Measurements from ENCODE around the gene PTCRA. TPM values are rescaled to one million over a fixed set of nuclear protein-coding genes. Genes with fewer than 3 reads are reported as not detected.

PTCRA gene
- total RNA-seq, 2 donors from 2014 or later: not detected

- intact Hi-C loops (cut with DNase I): no loop called here
- H3K9me3 ChIP-seq: no peaks in the 10 kb centered on the region
- 82% methylated on average over 3 of the region's 3 CpGs for WGBS
- H3K4me3 ChIP-seq: no peak overlapping the region
- H3K27ac ChIP-seq: no peak overlapping the region
- no peaks in the 10 kb centered on the region for H3K27me3 ChIP-seq (replicated peaks; ENCODE audit: insufficient read depth)
- no peak for TF ChIP-seq POLR2A (IDR thresholded peaks at IDR 0.05)
- no peak for TF ChIP-seq POLR2AphosphoS5 (IDR thresholded peaks at IDR 0.05)
- TF ChIP-seq, protein P1, sequence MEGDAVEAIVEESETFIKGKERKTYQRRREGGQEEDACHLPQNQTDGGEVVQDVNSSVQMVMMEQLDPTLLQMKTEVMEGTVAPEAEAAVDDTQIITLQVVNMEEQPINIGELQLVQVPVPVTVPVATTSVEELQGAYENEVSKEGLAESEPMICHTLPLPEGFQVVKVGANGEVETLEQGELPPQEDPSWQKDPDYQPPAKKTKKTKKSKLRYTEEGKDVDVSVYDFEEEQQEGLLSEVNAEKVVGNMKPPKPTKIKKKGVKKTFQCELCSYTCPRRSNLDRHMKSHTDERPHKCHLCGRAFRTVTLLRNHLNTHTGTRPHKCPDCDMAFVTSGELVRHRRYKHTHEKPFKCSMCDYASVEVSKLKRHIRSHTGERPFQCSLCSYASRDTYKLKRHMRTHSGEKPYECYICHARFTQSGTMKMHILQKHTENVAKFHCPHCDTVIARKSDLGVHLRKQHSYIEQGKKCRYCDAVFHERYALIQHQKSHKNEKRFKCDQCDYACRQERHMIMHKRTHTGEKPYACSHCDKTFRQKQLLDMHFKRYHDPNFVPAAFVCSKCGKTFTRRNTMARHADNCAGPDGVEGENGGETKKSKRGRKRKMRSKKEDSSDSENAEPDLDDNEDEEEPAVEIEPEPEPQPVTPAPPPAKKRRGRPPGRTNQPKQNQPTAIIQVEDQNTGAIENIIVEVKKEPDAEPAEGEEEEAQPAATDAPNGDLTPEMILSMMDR (IDR thresholded peaks at IDR 0.05): no peak
- H3K4me1 ChIP-seq (replicated peaks): peaks cover 6% of the 10 kb centered on the region
- no peak for DNase-seq (ENCODE audit: low spot score)
- peaks cover 0 to 14% of the 10 kb centered on the region in 2 donors for H3K36me3 ChIP-seq
These were observed 16.6 kb downstream of the PTCRA start for GRCh38 chr6:42932412-42932811.

GRCh38 chr6:42933205-42933604 lies 17.4 kb downstream of the PTCRA start:
- 63% methylated on average over 3 of the region's 3 CpGs for WGBS
- DNase-seq (ENCODE audit: low spot score): no peak
- H3K9me3 ChIP-seq: no peaks in the 10 kb centered on the region
- peaks cover 0 to 20% of the 10 kb centered on the region in 2 donors for H3K36me3 ChIP-seq
- peaks cover 6% of the 10 kb centered on the region for H3K4me1 ChIP-seq (replicated peaks)
- TF ChIP-seq, protein P1 (IDR thresholded peaks at IDR 0.05): no peak
- TF ChIP-seq POLR2A (IDR thresholded peaks at IDR 0.05) (no peak), POLR2AphosphoS5 (IDR thresholded peaks at IDR 0.05) (no peak)
- no peaks in the 10 kb centered on the region for H3K27me3 ChIP-seq (replicated peaks; ENCODE audit: insufficient read depth)
- no peak overlapping the region for H3K4me3 ChIP-seq
- no peak overlapping the region for H3K27ac ChIP-seq
- intact Hi-C loops (cut with DNase I): no loop called here

- no peak overlapping the region for H3K4me3 ChIP-seq
- H3K36me3 ChIP-seq: peaks cover 3 to 26% of the 10 kb centered on the region in 2 donors
- H3K9me3 ChIP-seq: no peaks in the 10 kb centered on the region
- H3K4me1 ChIP-seq (replicated peaks): peaks cover 6% of the 10 kb centered on the region
- intact Hi-C loops (cut with DNase I): no loop called here
- H3K27me3 ChIP-seq (replicated peaks; ENCODE audit: insufficient read depth): no peaks in the 10 kb centered on the region
- 85% methylated on average over 7 of the region's 7 CpGs for WGBS
- no peak for TF ChIP-seq POLR2A (IDR thresholded peaks at IDR 0.05)
- no peak for TF ChIP-seq POLR2AphosphoS5 (IDR thresholded peaks at IDR 0.05)
- TF ChIP-seq, protein P1 (IDR thresholded peaks at IDR 0.05): no peak
- H3K27ac ChIP-seq: no peak overlapping the region
- no peak for DNase-seq (ENCODE audit: low spot score)
These were observed 19.5 kb downstream of the PTCRA start for GRCh38 chr6:42935322-42935721.

DNA sequence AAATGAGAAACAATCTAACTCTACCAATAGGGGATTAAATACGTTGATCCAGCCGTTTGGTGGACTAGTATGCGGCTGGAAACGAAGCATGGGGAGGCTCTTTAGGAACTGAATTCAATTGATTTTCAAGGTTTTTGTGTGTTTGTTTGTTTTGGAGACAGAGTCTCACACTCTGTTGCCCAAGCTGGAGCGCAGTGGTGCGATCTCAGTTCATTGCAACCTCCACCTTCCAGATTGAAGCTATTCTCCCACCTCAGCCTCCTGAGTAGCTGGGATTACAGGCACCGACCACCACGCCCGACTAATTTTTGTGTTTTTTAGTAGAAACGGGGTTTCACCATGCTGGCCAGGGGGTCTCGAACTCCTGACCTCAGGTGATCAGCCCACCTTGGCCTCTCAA lies 20.5 kb downstream of the PTCRA start:
- Histone ChIP-seq H3K27ac (no peak overlapping the region), H3K4me3 (no peak overlapping the region), H3K4me1 (replicated peaks) (peaks cover 3% of the 10 kb centered on the region), H3K27me3 (replicated peaks; ENCODE audit: insufficient read depth) (no peaks in the 10 kb centered on the region), H3K9me3 (no peaks in the 10 kb centered on the region), H3K36me3 (peaks cover 3 to 26% of the 10 kb centered on the region in 2 donors)
- no peak for DNase-seq (ENCODE audit: low spot score)
- intact Hi-C loops (cut with DNase I): no loop called here
- WGBS: 92% methylated on average over 11 of the region's 11 CpGs
- TF ChIP-seq, protein P1 (IDR thresholded peaks at IDR 0.05): no peak
- no peak for TF ChIP-seq POLR2AphosphoS5 (IDR thresholded peaks at IDR 0.05)

GRCh38 chr6:42937548-42938427 lies 21.9 kb downstream of the PTCRA start:
- intact Hi-C loops (cut with DNase I): no loop called here
- H3K4me3 ChIP-seq: no peak overlapping the region
- H3K4me1 ChIP-seq (replicated peaks): no peaks in the 10 kb centered on the region
- peaks cover 3 to 26% of the 10 kb centered on the region in 2 donors for H3K36me3 ChIP-seq
- 90% methylated on average over 13 of the region's 13 CpGs for WGBS
- H3K27ac ChIP-seq: no peak overlapping the region
- H3K9me3 ChIP-seq: no peaks in the 10 kb centered on the region
- TF ChIP-seq POLR2A (IDR thresholded peaks at IDR 0.05) (no peak), POLR2AphosphoS5 (IDR thresholded peaks at IDR 0.05) (no peak)
- TF ChIP-seq, protein P1 (IDR thresholded peaks at IDR 0.05): no peak
- no peak for DNase-seq (ENCODE audit: low spot score)
- no peaks in the 10 kb centered on the region for H3K27me3 ChIP-seq (replicated peaks; ENCODE audit: insufficient read depth)
